Measurements from ENCODE around the gene UNC5C.

UNC5C gene

GRCh38 chr4:95546221-95546620, 2.6 kb downstream of the UNC5C start:
- DNase-seq: no peak

GRCh38 chr4:95545546-95545945, 3.2 kb downstream of the UNC5C start:
- no peak for DNase-seq

- DNase-seq: no peak
Observed at GRCh38 chr4:95544113-95545103, 4.4 kb downstream of the UNC5C start.

GRCh38 chr4:95541889-95542607, 6.7 kb downstream of the UNC5C start:
- DNase-seq: no peak

GRCh38 chr4:95541094-95541493, 7.7 kb downstream of the UNC5C start:
- no peak for DNase-seq

- no peak for DNase-seq
Observed at GRCh38 chr4:95540227-95540626, 8.5 kb downstream of the UNC5C start.

- no peak for DNase-seq
Observed at GRCh38 chr4:95539106-95539505, 9.7 kb downstream of the UNC5C start.

GRCh38 chr4:95537863-95538488, 10.8 kb downstream of the UNC5C start:
- no peak for DNase-seq

GRCh38 chr4:95537191-95537590, 11.6 kb downstream of the UNC5C start:
- DNase-seq: no peak

- DNase-seq: no peak
Observed at GRCh38 chr4:95536650-95537049, 12.1 kb downstream of the UNC5C start.

GRCh38 chr4:95535180-95535579, 13.6 kb downstream of the UNC5C start:
- no peak for DNase-seq

- no peak for DNase-seq
Observed at GRCh38 chr4:95534032-95534431, 14.7 kb downstream of the UNC5C start.

GRCh38 chr4:95533254-95533653, 15.5 kb downstream of the UNC5C start:
- no peak for DNase-seq

- no peak for DNase-seq
Observed at GRCh38 chr4:95532305-95532704, 16.5 kb downstream of the UNC5C start.

- DNase-seq: no peak
Observed at GRCh38 chr4:95531141-95531540, 17.6 kb downstream of the UNC5C start.

- no peak for DNase-seq
Observed at GRCh38 chr4:95529946-95530345, 18.8 kb downstream of the UNC5C start.

GRCh38 chr4:95528388-95528948, 20.3 kb downstream of the UNC5C start:
- DNase-seq: no peak

GRCh38 chr4:95526075-95526474, 22.7 kb downstream of the UNC5C start:
- no peak for DNase-seq

GRCh38 chr4:95524729-95525128, 24.0 kb downstream of the UNC5C start:
- no peak for DNase-seq

- DNase-seq: no peak
Observed at GRCh38 chr4:95524184-95524583, 24.6 kb downstream of the UNC5C start.

GRCh38 chr4:95522682-95523530, 25.9 kb downstream of the UNC5C start:
- no peak for DNase-seq

Data from DMS79 treated with DMSO at 0.1 percent for 48 hours (cell line).